GM12891 (cell line): Measurements from ENCODE around the gene TMEM14C.

Experiments used
- DNase-seq: peaks from one replicate; pipeline ENCODE4 v3.0.0; 2011; ENCODE audit warnings: low spot score; ENCODE audit not compliant: insufficient read length
- FAIRE-seq: peaks from 2 replicates; lab custom pipeline; 2011; peaks lifted over from hg19 to GRCh38; lab: Jason Lieb, UNC
- PAX5 ChIP-seq: IDR thresholded peaks from 2 replicates; pipeline ENCODE4 v1.6.1; 2011; ENCODE audit warnings: low read length, moderate library complexity, mild to moderate bottlenecking; ENCODE audit not compliant: insufficient read depth, severe bottlenecking
- POLR2A ChIP-seq: IDR thresholded peaks from 2 replicates; pipeline ENCODE4 v1.6.1; 2011; ENCODE audit warnings: low read depth, low read length, control low read depth
- POLR2AphosphoS5 ChIP-seq: IDR thresholded peaks from 2 replicates; pipeline ENCODE4 v1.6.1; 2011; ENCODE audit warnings: low read depth, low read length, control low read depth
- POU2F2 ChIP-seq: IDR thresholded peaks from 2 replicates; pipeline ENCODE4 v1.6.1; 2011; ENCODE audit warnings: low read depth, mild to moderate bottlenecking, control low read depth, low read length, moderate library complexity
- SPI1 ChIP-seq: IDR thresholded peaks from 2 replicates; pipeline ENCODE4 v1.6.1; 2011; ENCODE audit warnings: low read depth, low read length, control low read depth
- TAF1 ChIP-seq: IDR thresholded peaks from 2 replicates; pipeline ENCODE4 v1.6.1; 2011; ENCODE audit warnings: low read depth, low read length, control low read depth

The TMEM14C gene

GRCh38 chr6:10756085-10756484 lies 33.2 kb downstream of the TMEM14C start:
- DNase-seq (no peak), FAIRE-seq (peak; percentile 16)
- TF ChIP-seq POLR2A (no peak), PAX5 (no peak), SPI1 (no peak), TAF1 (no peak), POLR2AphosphoS5 (no peak), POU2F2 (no peak)

DNA sequence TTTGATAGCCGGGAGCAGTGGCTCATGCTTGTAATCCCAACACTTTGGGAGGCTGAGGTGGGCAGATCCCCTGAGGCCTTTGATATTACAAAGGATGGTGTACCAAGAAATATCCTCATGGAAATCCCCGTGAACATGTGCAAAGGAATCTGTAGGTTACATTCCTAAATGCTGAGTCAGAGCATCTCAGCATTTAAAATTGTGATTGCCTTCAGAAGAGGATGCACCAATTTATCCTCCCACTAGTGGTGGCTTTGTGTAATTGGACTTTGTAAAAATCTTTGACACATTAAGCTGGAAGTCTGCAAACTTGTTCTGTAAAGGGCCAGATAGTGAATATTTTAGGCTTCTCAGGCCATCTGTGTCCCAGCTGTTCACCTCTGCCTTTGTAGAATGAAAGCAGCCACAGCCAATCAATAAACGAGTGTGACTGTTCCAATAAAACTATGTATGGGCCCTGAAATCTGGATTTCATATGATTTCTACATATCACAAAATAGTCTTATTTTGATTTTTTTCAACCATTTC lies 36.5 kb downstream of the TMEM14C start:
- FAIRE-seq (peak; percentile 41), DNase-seq (peak; percentile 13)
- TF ChIP-seq TAF1 (no peak), PAX5 (no peak), POU2F2 (no peak), POLR2AphosphoS5 (no peak), POLR2A (no peak), SPI1 (no peak)

- no peak for DNase-seq
- FAIRE-seq: no peak
- TF ChIP-seq PAX5 (no peak), SPI1 (no peak), TAF1 (no peak), POU2F2 (no peak), POLR2AphosphoS5 (no peak), POLR2A (no peak)
These were observed 37.0 kb downstream of the TMEM14C start for GRCh38 chr6:10759884-10760329.

GRCh38 chr6:10763006-10763405 lies 40.1 kb downstream of the TMEM14C start:
- TF ChIP-seq TAF1: no peak
- DNase-seq (no peak), FAIRE-seq (no peak)

DNA sequence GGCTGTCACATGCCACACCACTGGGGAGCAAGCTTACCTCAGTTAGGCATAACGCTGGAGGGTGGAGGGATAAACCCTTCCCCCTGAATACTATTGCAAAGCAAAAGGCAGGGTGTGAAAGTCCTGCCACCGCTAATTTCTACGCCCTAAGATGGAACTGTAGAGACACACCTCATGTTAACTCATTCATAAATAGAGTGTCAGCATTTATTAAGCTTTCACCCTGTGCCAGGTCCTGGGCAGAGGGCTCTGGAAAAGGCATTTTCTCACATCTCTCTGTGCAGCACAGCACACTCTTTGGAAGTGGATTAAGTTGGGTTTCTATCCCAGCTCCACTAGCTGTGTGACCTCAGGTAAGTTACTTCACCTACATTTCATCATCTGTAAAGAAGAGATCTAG lies 46.5 kb downstream of the TMEM14C start:
- no peak for FAIRE-seq
- TF ChIP-seq PAX5 (no peak), POLR2AphosphoS5 (no peak), TAF1 (no peak), POU2F2 (no peak), SPI1 (no peak), POLR2A (no peak)

GRCh38 chr6:10771371-10771894 lies 48.6 kb downstream of the TMEM14C start:
- TF ChIP-seq TAF1 (no peak), SPI1 (no peak), PAX5 (no peak), POLR2A (no peak), POLR2AphosphoS5 (no peak), POU2F2 (no peak)
- no peak for DNase-seq
- FAIRE-seq: peak; percentile 13

More for the DNA sequence above, 46.5 kb downstream of the TMEM14C start:
- no peak for DNase-seq

GRCh38 chr6:10778230-10778629 lies 55.4 kb downstream of the TMEM14C start:
- DNase-seq: no peak
- TF ChIP-seq POU2F2 (no peak), TAF1 (no peak), POLR2A (no peak), POLR2AphosphoS5 (no peak), PAX5 (no peak), SPI1 (no peak)
- FAIRE-seq: no peak

DNA sequence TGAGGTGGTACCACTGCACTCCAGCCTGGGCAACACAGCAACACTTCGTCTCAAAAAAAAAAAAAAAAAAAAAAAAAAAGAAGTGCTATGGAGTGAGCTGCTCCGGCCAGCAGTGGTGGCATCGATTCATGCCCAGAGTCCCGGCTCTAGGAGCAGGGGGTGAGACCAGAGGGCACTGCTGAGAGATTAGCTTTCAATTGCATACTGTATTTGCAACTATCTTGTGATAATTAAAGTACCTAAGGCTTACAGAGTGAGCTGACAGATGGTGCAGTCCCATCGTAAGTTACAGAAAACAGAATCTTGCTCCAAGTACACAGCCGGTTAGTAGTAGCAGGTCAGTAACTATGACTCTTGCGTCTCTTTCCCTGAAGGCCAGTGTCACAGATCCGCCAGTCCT lies 56.2 kb downstream of the TMEM14C start:
- DNase-seq: no peak
- FAIRE-seq: no peak
- TF ChIP-seq SPI1 (no peak), PAX5 (no peak), POU2F2 (no peak), POLR2A (no peak), POLR2AphosphoS5 (no peak), TAF1 (no peak)
